ENCODE measurements around the gene PMP22.

Gene PMP22

DNA sequence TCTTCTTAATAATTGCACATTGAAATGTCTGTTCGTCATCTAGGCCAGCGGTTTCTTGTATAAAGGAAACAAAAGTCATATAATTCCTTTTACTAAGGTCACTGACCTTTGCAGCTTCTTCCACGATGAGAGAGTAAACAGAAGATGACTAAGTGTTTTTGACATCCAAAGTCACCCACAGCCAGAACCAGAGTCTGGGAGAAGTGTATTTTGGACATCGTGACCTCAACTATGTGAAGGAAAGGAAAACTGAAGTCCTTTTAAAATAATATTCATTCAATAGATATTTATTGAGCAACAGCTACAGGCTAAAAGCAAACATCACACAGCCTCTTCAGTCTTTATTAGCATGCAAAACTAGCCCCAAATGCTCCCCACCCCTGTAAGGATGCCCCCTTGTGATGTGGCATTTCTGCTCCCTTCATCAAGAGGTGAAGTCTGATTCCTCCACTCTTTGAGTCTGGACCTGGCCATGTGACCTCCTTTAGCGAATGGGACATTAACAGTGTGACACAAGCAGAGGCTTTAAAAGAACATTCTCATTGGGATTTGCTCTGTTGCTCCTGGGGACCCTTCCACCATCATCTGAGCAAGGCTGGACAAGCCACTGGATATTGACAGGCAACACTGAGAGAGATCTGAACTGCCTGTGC, 8.1 kb upstream of the PMP22 start:
- no peak for DNase-seq

DNA sequence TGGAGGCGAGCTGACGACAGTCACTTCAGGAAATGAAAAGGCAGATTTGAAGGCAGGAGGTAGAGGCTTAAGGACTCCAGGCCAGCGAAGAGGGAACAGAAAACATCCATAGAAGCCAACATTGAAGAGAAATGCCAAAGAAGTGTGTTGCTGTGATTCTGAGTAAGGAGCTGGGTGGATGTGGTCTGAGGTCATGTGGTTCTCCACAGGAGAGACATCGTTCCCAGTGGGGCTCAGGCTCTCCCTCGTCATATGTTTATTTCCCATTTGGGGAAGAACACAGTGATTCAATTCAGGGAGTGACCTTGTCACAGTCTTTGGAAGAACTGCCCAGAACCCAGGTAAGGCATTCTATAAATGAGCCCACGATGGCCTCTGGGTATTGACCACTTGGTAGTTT, 6.6 kb upstream of the PMP22 start:
- DNase-seq: no peak

DNA sequence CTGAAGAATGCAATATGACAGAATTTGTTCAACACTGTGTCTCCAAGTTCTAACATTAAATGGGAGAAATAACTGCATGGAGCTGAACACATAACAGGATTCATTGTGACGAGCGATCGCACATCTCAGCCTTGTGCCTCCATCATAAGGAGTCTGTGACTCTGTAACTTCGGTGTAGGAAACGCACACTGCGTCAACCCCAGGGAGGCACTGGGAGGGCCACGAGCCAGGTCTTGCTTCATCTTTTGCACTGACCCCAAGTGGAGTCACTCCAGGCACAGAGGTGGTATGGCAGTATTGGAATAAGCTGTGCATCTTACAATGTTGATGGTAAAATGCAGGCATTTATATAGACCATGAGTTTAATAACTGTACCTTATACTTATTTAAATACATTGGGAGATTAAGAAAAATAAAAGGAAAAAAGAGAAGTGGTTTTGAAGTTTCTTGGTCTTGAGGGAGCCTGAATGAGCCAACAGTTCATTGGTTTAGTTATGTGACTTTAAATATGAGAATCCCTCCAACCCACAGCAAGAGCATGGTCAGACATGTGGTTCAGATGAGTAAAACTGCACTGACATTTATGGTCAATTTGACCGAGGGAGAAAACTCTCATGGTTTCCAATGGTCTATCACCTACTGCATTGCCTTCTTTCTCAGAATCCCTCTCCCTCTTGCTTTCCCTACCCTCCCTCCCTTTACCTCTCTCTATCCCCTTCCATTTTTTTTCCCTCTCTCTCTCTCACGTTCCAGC, 5.7 kb upstream of the PMP22 start:
- no peak for DNase-seq

DNA sequence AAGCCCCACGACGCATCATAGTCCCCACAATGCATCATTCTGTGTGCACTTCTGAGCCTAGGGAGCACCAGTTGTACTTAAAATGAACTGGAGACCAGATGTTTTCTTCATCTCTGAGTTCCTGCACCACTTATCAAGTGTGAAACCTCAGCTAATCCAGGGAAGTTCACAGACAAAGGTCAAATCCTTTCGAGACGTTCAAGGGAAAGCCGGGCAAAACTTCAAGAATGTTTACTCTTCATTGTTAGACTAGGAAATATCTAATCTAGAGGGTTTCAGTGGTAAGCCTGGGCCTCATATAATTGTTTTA, 4.6 kb upstream of the PMP22 start:
- no peak for DNase-seq

DNA sequence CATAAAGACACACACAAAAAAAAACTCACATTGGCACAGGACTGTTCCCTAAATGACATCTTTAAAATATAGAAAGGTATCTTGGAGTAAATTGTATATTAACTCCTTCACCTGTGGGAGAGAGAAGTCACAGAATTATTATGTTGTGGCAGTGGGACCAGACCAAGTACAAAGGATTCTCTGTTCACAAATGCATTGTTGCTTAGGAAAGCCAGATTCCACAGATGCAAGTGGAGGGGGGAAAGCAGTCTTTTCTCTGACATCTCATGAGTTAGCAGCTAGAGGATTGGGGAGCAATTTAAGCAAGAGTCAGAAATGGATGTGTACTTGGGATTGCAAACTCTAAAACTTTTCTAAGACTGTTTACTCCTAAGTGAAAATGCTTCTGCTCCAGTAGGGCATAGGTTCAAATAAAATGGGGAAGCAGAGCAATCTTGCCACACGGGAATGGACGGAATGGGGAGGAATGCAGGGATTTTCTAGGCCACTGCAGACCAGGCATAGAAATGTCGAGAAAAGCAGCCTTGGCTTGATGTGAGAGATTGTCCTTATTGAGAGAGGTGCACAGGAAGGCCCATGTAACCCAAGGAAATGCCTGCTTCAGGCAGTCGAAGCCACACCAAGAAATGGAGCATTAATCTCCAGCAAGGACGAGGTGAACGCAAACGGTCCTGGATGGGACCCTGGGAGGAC, 4.1 kb upstream of the PMP22 start:
- DNase-seq: no peak

DNA sequence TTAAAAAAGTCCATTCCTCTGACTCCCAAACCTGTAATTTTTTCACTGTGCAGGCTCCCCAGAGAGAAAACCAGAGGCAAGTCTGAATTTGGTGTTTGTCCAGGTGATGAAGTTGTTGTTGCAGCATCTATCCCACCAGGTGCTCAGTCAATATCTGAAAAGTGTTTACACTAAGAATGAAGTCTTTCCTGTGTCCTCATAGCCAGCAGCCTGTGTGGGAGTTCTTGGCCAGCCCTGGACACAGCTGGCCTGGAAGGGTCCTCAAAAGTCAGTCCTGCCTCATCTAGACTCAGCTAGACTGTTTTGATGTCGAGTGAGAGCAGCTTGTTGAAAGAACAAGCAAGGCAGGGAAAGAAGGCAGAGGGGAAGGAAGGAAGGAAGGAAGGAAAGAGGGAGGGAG, 3.3 kb upstream of the PMP22 start:
- DNase-seq: no peak

DNA sequence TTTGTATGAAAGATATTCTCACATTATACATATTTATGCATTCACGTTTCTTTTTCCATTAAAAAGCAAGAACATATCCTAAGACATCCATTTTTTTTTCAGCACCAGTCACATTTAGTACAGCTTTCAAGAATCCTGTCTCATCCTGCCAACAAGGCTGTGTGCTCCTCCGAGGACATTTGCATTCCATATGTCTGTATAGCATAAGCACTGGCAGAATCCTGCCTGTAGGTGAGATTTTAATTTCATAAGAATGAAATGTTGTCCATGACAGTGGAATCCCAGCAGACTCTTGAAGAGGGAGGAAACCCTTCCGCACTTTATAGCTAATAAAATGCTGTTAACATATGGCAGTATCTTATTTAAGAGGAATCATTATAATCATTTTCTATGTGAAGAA, 2.9 kb upstream of the PMP22 start:
- DNase-seq: no peak

DNA sequence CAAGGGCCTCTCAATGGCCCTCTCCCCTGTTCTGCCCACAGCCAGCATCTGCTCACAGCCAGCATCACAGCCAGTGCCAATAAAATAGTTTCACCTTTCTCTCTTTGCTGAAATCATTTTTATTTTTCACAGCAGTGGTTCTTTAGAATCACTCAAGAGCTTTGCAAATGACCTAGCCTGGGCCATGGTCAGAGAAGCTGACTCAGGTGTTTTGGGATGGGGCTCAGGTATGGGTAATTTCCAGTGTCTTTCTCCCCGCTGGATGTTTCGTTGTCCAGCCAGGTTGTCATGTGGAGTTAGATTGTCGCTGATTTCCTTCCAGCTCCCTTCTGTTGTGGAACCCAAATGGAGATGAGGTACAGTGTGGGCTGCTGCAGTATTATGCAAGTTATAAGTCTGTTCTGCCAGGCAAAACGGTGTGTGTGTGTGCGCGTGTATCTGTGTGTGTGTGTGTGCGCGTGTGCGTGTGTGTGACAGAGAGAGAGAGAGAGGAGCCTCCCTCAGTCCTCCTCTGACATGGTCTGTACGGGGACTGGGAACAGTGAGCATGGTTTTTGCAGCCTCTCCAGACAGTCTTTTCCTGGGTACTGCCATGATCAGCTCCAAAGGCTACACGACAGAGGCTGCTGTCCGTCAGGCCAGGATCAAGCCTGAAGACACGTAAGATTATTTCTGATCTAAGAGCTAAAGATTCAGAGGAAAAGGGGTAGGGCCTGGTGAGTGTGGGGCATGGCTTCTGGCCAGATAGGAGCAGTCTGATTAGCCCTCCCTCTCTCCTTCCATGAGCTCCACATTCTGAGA, 1.4 kb upstream of the PMP22 start:
- no peak for DNase-seq

DNA sequence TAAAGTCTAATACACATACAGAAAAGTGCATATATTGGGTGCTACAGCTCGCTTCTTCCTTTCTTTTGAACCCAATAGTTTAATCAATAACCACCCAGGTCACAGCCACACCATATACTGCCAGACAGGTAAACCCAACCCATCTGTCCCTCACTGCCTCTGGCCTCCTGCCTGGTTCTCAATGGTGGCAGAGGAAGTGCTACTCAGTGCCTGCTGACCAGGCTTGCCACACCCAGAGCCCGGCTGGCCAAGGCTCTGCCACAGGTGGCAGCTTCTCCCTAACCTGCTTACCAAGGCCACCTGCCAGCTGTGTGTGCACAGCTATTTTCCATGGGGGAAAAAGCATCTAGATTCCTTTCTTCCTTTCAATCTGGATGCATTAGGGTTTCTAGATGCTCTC, 584 bp downstream of the PMP22 start:
- DNase-seq: no peak

DNA sequence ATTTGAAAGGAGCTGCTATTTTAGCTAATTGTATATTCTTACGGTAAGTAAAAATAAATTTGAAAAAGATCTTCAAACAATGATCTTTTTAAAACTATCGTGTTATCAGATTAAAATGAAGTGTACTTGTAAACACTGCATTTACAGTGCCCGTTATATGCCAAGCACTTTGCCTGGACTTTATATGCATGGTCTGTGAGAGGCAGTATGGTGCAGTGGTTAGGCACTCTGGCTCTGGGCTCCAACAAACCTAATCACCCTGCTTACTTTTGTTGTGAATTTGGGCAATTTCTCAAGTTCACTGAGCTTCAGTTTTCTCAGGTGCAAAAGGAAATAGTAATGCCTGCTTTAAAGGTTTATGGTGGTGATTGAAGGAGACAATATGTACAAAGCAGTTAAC, 1.4 kb downstream of the PMP22 start:
- DNase-seq: no peak

DNA sequence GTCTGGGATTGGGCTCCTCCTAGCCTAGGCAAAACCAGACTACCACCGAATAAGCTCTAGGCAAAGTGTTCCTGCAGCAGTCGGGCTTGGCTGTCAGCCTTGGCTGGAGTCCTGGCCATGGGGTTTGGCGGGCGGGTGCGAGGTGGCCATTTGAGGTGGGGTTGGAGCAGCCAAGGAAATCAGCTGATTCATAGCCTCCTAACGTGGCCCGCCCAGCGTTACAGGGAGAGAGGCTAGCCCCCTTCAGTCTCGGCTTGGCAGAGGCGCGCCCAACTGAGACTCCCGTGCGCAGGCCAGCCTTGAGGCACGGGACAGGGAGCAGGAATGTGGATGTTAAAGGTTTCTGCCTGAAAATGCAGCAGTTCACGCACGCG, 1.9 kb downstream of the PMP22 start:
- DNase-seq: no peak

DNA sequence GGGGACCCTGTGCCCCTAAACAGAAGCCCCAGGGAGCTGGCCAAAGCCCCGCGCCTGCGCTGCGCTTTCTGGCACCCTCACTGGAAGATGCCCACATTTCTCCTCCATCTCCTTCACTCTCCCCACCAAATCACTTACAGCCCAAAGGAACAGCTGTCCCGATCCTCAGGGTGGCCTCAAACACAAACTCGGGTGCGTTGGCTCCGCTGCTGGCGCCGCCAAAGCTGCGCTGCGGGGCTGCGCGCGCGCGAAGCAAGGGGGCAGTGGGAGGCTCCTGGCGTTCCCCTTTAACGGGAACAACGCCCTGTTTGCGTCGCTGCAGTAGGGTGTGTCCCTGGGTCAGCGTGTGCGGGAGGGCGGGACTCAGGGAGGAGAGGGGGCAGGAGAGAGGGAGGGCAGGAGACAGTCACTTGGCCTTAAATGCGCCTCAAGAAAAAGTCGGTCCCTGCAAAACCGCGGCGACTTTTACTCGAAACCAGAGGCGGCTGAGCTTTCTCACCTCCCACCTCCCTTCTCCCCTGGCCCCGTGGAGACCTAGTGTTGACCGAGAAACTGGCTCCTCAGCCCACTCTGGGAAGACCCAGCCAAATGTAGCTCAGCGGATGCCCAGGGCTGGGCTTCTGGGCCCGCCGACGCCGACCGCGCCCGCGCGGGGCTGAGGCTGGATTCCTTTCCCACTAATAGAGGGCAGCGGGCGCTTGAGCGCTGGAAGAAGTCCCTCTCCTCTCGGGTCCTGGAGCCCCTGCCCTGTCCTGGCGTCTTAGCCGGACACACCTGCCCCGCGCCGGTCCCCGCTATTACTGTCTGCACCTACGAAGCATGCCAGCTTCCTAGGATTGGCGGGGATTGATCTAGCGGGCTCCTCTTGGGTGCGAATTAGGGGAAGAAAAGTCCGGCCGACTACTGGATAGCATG, 2.6 kb downstream of the PMP22 start:
- DNase-seq: no peak

DNA sequence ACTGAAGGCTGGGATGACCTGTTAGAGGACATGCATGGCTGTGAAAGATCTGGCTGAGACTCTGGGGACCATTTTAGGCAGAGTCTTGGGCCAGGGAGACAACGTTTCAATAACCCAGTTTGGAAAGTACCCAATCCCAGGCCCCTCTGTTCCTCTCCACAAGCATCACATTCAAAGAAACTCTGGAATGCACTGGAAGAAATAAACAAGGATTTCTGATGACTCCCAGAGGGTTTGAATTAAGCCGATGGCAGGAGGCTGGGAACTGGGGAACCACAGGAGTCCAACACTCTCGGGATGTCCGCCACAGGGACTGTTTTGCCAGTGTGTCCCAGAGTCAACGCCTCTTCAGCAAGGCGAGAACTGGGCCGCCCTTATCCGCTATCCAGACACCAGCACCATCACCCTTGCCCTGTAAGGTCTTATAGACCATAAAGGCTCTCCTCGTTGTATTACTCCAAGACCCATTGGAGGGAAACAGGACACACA, 3.3 kb downstream of the PMP22 start:
- DNase-seq: no peak

DNA sequence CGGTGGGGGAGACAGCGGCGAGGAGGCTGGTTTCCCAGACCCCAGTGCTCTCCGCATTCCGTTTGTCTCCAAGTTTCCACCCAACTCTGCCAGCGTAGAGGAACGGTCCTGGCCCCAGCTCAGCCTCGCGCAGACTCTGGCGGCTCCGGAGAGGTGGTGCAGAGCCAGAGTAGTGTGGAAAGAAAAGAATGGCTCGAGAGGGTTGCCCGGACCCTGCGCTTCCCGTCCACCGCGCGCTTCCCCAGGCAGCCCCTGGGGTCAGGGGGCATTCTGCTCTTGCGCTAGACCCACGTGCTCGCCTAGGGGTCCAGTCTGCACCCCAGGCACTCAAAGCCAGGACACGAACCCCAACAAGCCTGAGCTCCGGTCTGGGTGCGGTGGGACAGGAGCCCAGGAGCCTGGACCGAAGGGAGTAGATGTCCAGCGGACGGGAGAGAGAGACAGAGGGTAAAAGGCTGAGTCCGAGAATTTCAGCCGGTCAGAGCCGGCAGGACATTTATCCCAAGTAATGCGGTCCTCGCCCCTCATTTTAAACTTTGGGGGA, 3.8 kb downstream of the PMP22 start:
- DNase-seq: no peak

DNA sequence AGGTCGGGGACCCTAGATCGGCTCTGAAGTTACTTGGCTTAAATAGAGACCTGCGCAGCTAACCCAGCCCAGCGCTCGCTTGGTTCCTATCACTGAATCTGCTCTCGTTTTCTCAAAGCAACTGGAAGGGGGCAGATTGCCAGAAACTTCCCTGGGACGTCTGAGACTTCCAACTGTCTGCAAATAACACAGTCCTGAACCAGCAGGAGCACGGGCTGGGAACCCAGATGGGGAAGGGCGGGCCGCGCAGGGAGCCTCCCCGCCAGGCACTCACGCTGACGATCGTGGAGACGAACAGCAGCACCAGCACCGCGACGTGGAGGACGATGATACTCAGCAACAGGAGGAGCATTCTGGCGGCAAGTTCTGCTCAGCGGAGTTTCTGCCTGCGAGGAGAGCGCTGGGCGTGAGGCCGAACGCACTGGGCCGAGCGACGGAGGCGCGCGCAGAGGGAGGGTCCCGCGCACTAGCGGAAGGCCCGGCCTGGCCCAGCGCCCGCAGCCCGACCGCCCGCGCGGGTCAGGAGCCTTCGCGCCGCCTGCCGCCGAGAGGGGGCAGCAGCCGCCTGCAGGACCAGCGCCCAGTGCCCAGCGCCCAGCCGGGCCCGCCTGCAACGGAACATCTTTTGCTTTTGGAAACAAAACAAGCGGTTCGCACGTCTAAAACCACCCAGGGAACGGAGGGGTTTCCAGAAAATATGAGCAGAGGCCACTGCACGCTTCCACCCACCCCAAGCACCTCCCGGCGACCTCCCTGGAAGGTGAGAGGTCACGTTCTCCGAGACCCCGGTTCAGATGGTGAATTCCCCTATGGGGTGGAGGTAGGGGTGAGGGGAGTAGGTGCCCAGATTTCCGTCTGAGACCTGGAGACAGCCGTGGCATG, 4.5 kb downstream of the PMP22 start:
- no peak for DNase-seq

DNA sequence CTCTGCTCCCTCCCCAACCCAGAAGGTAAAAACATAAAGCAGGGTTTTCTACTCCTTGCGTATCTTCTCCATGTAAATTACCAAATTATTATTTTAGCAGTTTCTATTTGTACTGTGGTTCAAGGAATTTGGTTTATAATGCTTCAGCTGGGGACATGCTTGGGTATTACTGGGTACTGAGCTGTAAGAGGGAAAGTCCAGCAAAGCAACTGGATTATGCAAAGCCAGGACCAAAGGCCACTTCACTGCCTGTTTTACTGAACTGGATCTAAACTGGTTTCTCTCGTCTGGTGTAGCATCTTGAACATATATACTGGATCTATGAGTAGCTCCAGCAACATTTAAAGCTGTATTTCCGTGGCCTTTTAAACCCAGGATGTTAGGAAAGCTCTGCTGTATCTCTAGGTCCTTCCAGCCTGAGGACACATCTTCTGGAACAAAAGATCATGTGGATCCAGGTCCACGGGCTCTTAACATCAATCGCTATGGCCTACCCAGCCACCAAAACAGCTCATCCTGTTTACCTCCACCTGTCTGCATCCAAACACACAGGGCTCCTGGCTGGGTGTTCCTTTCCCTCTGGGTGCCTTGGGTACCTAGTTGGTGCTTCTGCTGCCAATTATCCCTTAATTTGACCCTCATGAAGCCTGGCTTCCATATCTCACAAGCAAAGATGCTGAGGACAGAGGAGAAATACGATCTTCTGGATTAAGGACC, 7.2 kb downstream of the PMP22 start:
- no peak for DNase-seq

DNA sequence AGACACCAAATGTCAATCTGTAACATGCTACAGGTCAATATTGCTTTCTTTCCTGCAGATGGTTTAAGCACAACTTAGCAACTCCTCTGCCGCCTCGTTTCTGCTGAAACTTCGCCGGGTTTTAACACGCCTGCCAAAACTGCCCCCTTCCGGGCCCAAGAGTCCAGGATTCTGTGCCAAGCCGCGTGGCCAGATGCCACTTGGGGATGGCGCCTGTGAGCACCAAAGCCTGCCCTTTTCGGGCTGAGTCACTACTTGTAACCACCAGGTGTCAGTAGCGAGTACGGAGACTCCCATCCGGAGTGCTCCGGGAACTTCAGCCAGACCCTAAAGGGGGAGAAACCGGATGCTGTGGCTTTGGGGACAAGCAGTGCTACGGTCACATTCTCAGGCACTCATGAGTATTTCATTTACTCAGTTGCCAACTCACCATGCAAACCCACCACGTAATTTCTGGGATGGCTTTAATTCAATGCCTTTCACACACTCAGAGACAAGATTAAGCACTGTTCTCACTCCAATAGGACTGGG, 7.8 kb downstream of the PMP22 start:
- no peak for DNase-seq

DNA sequence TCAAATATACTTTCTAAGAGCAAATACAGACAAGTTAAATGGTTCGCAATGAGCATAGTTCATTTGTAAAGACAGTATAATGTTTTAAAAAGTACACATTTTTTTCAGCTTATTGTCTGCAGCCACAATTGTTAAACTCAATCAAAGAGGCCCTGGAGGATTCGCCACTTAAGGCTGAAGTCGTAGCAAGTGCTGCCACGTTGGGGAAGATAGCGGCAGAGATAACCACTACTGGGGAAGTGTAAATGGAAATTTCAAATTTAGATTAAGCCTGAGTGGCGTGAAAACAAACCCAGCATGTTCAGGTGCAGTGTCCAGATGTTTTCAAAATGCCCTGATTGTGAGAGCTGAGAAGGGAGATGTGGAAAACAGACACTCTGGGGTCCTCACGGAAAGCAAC, 8.4 kb downstream of the PMP22 start:
- DNase-seq: no peak

DNA sequence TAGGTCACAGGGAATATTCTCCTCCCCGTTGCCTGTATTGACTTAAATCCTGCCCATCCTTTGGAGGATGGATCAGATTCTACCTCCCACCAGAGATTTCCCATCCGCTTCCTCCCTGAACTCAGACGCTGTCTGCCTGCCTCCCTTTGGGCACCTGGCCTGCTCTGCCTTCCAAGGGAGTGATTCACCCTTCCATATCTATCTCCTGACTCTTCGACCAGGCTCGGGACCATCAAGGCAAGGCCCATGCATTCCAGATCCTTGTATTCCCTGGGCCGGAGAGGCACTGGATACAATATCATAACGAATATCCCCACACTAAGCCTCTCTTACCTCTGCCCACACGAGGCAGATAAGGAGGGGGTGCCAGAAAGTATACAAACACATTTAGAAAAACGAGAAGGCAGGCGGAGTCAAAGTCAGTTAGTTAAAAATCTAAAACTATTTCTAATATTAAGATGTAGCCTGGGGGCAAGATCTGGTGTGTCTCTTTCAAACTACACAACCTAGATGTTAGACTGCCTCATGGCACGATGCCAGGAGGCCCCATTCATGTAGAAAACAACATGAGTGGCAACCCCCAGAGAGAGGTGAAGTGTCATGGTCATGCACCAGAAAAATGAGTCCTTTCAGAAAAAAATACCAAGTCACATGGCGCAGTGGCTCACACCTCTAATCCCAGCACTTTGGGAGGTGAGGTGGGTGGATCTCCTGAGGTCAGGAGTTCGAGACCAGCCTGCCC, 9.2 kb downstream of the PMP22 start:
- DNase-seq: no peak

Measured in NCI-H2081 treated with DMSO at 0.1 percent for 48 hours (cell line).